HepG2 (cell line): Measurements from ENCODE around the gene SERAC1. TPM values are rescaled to one million over a fixed set of nuclear protein-coding genes. Genes with fewer than 3 reads are reported as not detected.

Experiments
- ATAC-seq: fragments of 200-7000 bp; cut with Tn5 transposase; 3 replicates; pipeline ENCODE4 v1.9.1; 2020; ENCODE audit warnings: mild to moderate bottlenecking, moderate library complexity
- BruUV-seq: library from RNA; stranded (reverse); fragments of 400-500 nt; replicated peaks from 2 replicates; lab custom pipeline; 2021; lab: Mats Ljungman, UMichigan
- CTCF ChIA-PET: fragments of 300-600 bp; formaldehyde crosslinking; extraction: SDS; loops from one replicate; lab custom pipeline; 2021; ENCODE audit warnings: low total read pairs, inconsistent platforms, low intra/inter-chr PET ratio; lab: Yijun Ruan, JAX
- POLR2A ChIA-PET: fragments of 350-600 bp; sonication (Branson Sonifier 250); formaldehyde crosslinking; loops from one replicate; lab custom pipeline; 2020; ENCODE audit warnings: antibody characterized with exemption, inconsistent platforms; lab: Yijun Ruan, JAX
- DNase-seq: peaks from one replicate; pipeline ENCODE4 v3.0.0-alpha.2; 2015; ENCODE audit warnings: low spot score
- FAIRE-seq: peaks from 3 replicates; lab custom pipeline; 2011; peaks lifted over from hg19 to GRCh38; lab: Jason Lieb, UNC
- H2AFZ ChIP-seq: one replicate; pipeline ENCODE4 v1.6.1; 2011; ENCODE audit warnings: low read length, inconsistent platforms
- H3K27ac ChIP-seq: fragments of 300-600 bp; 3 replicates; pipeline ENCODE4 v1.8.0; 2011; ENCODE audit warnings: mixed run types, mild to moderate bottlenecking, mixed read lengths, low read length, inconsistent platforms; ENCODE audit not compliant: insufficient read depth; ENCODE audit errors: extremely low read length
- H3K27me3 ChIP-seq, 2 experiments: fragments of 200-600 bp in 1 of 2; 2 replicates in 1 of 2; 3 replicates in 1 of 2; pipeline versions ENCODE4 v1.6.0 to v1.8.0; 2011; ENCODE audit warnings: low read length in 2 of 2, mild to moderate bottlenecking in 2 of 2, moderate library complexity in 2 of 2, inconsistent platforms in 1 of 2; ENCODE audit not compliant: insufficient read depth in 2 of 2, control insufficient read depth in 1 of 2
- H3K36me3 ChIP-seq, 2 experiments: fragments of 200-600 bp in 1 of 2; replicated peaks in 1 of 2; 2 replicates in 1 of 2; 3 replicates in 1 of 2; pipeline versions ENCODE4 v1.5.1 to v1.8.0; 2011; ENCODE audit warnings: low read length in 2 of 2, inconsistent platforms in 1 of 2; ENCODE audit not compliant: insufficient read depth in 2 of 2, control insufficient read depth in 1 of 2
- H3K4me1 ChIP-seq: 2 replicates; pipeline ENCODE4 v1.5.1; 2012; ENCODE audit warnings: low read length, inconsistent platforms; ENCODE audit not compliant: insufficient read depth
- H3K4me2 ChIP-seq: 2 replicates; pipeline ENCODE4 v1.6.0; 2011; ENCODE audit warnings: low read depth, low read length, inconsistent platforms
- H3K4me3 ChIP-seq, 3 experiments: fragments of 200-600 bp in 1 of 3; sonication (generic), shearing (Covaris generic) in 1 of 3; replicated peaks in 1 of 3; 2 replicates each; pipeline ENCODE4 v1.5.1; 2011 to 2016; ENCODE audit warnings: low read length in 3 of 3, inconsistent platforms in 2 of 3, low read depth in 2 of 3, mild to moderate bottlenecking in 2 of 3, control low read depth in 1 of 3, mixed read lengths in 1 of 3; ENCODE audit not compliant: insufficient read depth in 1 of 3
- H3K79me2 ChIP-seq: one replicate; pipeline ENCODE4 v1.6.1; 2011; ENCODE audit warnings: low read length, inconsistent platforms; ENCODE audit not compliant: insufficient read depth
- H3K9ac ChIP-seq: 2 replicates; pipeline ENCODE4 v1.6.0; 2011; ENCODE audit warnings: mild to moderate bottlenecking, low read depth, low read length, inconsistent platforms; ENCODE audit not compliant: insufficient read depth
- H3K9me3 ChIP-seq: 2 replicates; pipeline ENCODE4 v1.5.1; 2012; ENCODE audit warnings: mild to moderate bottlenecking, low read length
- H4K20me1 ChIP-seq: 2 replicates; pipeline ENCODE4 v1.6.0; 2011; ENCODE audit warnings: inconsistent platforms, mild to moderate bottlenecking, low read length, moderate library complexity; ENCODE audit not compliant: insufficient read depth
- CREBL2 ChIP-seq: sonication (generic); formaldehyde crosslinking; IDR thresholded peaks from 2 replicates; pipeline ENCODE4 v1.8.1; 2023; ENCODE audit warnings: missing genetic modification reagents, mild to moderate bottlenecking, borderline replicate concordance
- HNF1A ChIP-seq, 2 experiments: sonication (generic) in 1 of 2; formaldehyde crosslinking in 1 of 2; IDR thresholded peaks; 2 replicates each; pipeline versions ENCODE4 v1.4.0 to v1.6.1; 2016 to 2020; ENCODE audit warnings: borderline replicate concordance in 1 of 2, low read depth in 1 of 2, mild to moderate bottlenecking in 1 of 2, missing genetic modification reagents in 1 of 2
- KDM1A ChIP-seq: IDR thresholded peaks from 2 replicates; pipeline ENCODE4 v1.6.1; 2016; ENCODE audit warnings: missing compliant biosample characterization
- MAFF ChIP-seq: IDR thresholded peaks from 2 replicates; pipeline ENCODE4 v1.6.1; 2011; ENCODE audit warnings: low read depth, low read length, improper control_type of control experiment
- MAFK ChIP-seq, 2 experiments: IDR thresholded peaks in 1 of 2; conservative IDR thresholded peaks in 1 of 2; 2 replicates each; pipeline ENCODE4 v1.6.1; 2011; ENCODE audit warnings: improper control_type of control experiment in 2 of 2, low read length in 2 of 2
- MAZ ChIP-seq, 2 experiments: sonication (generic) in 1 of 2; formaldehyde crosslinking in 1 of 2; IDR thresholded peaks; 2 replicates each; pipeline versions ENCODE4 v1.5.0 to v1.6.1; 2012 to 2020; ENCODE audit warnings: low read depth in 2 of 2, mild to moderate bottlenecking in 2 of 2, borderline replicate concordance in 1 of 2, improper control_type of control experiment in 1 of 2, low read length in 1 of 2, missing genetic modification reagents in 1 of 2, moderate library complexity in 1 of 2
- NR2F1 ChIP-seq, 2 experiments: fragments of 450-650 bp in 1 of 2; formaldehyde crosslinking in 1 of 2; IDR thresholded peaks; 2 replicates each; pipeline versions ENCODE4 v1.5.0 to v1.6.1; 2016 to 2020; ENCODE audit warnings: mild to moderate bottlenecking in 1 of 2, missing compliant biosample characterization in 1 of 2, missing genetic modification reagents in 1 of 2, moderate library complexity in 1 of 2
- SMYD3 ChIP-seq: sonication (generic); formaldehyde crosslinking; IDR thresholded peaks from 2 replicates; pipeline ENCODE4 v1.8.1; 2023; ENCODE audit warnings: mild to moderate bottlenecking, missing genetic modification reagents
- SP5 ChIP-seq: IDR thresholded peaks from 2 replicates; pipeline ENCODE4 v1.6.1; 2016; ENCODE audit warnings: low read depth, borderline replicate concordance
- ZHX2 ChIP-seq, 2 experiments: sonication (generic) in 1 of 2; formaldehyde crosslinking in 1 of 2; IDR thresholded peaks; 2 replicates each; pipeline versions ENCODE4 v1.6.1 to v1.9.0; 2014 to 2022; ENCODE audit warnings: antibody characterized with exemption in 1 of 2, borderline replicate concordance in 1 of 2, inconsistent platforms in 1 of 2, low read depth in 1 of 2, missing genetic modification reagents in 1 of 2
- ZNF225 ChIP-seq: sonication (generic); formaldehyde crosslinking; IDR thresholded peaks from 2 replicates; pipeline ENCODE4 v1.4.0; 2020; ENCODE audit warnings: mild to moderate bottlenecking, missing genetic modification reagents
- WGBS: methylation state at CpG from one replicate; pipeline ENCODE4 v1.1.6; 2017; ENCODE audit warnings: low lambda C conversion rate; 5-methylcytosine and 5-hydroxymethylcytosine counted together
- in situ Hi-C: cut with HindIII; loops from 2 replicates; pipeline ENCODE4 v1.10.0; 2017; ENCODE audit warnings: low pct_unique_long_range_greater_than_20kb; ENCODE audit not compliant: extremely low pct_ligation_motif_present
- intact Hi-C: fragments of 100-400 bp; cut with micrococcal nuclease; formaldehyde crosslinking; loops from one replicate; pipeline ENCODE4 v1.10.0; 2022; ENCODE audit not compliant: unreplicated experiment
- polyA plus RNA-seq, 8 experiments: library from polyadenylated mRNA; depleted of rRNA in 3 of 8; stranded (reverse) in 7 of 8; unstranded in 1 of 8; fragments of >200 nt; fragmentation: Illumina TruSeq in 4 of 8; extraction: Trizol in 4 of 8; gene quantifications; 2 replicates each; pipeline versions ENCODE4 v1.2.1 to v1.2.3, GENCODE V29; 2011 to 2016; ENCODE audit warnings: low read depth in 4 of 8, missing spikeins in 1 of 8, mixed read lengths in 1 of 8; ENCODE audit not compliant: insufficient read depth in 1 of 8
- total RNA-seq, 5 experiments: library from RNA; depleted of rRNA; stranded (reverse); fragments of >200 nt; fragmentation: Illumina TruSeq; extraction: Trizol; gene quantifications; 2 replicates each; pipeline ENCODE4 v1.2.3, GENCODE V29; 2016; ENCODE audit warnings: low read depth in 1 of 5

SERAC1 gene
- total and polyA plus RNA-seq, 2 of the 13 experiments (the other 11 are each of a cell fraction or from before 2014, with no cell fraction given): 4.5 to 8.1 TPM

GRCh38 chr6:158211273-158212055, 43.4 kb upstream of the SERAC1 start:
- H3K9ac ChIP-seq: no peak overlapping the region
- no TSS peak for BruUV-seq
- WGBS: 69% methylated on average over 3 of the region's 3 CpGs
- H3K9me3 ChIP-seq: no peaks in the 10 kb centered on the region
- H3K36me3 ChIP-seq: no peaks in the 10 kb centered on the region
- CTCF ChIA-PET: no interaction called here
- TF ChIP-seq HNF1A (IDR thresholded peaks at IDR 0.05; ENCODE audit: low read depth): no peak
- no peak for TF ChIP-seq HNF1A (CRISPR knock-in tag; IDR thresholded peaks at IDR 0.05; ENCODE audit: borderline replicate concordance)
- peak in 1 of 2 experiments; percentile 54; a peak in 3 of 4 replicates for TF ChIP-seq MAFK (conservative IDR thresholded peaks at IDR 0.05 in 1 of 2, IDR thresholded peaks at IDR 0.05 in 1 of 2; ENCODE audit: low read length in 2 of 2)
- no peak for TF ChIP-seq ZHX2 (IDR thresholded peaks at IDR 0.05; ENCODE audit: low read depth)
- no peak for TF ChIP-seq ZHX2 (CRISPR knock-in tag; IDR thresholded peaks at IDR 0.05; ENCODE audit: borderline replicate concordance)
- no peak for TF ChIP-seq SMYD3 (CRISPR knock-in tag)
- no peak for TF ChIP-seq NR2F1 (CRISPR knock-in tag; IDR thresholded peaks at IDR 0.05)
- TF ChIP-seq ZNF225 (CRISPR knock-in tag): no peak
- TF ChIP-seq MAFF: peak; percentile 45; the same call in 1 of the 2 replicates
- TF ChIP-seq SP5 (CRISPR knock-in tag): no peak
- no peak for TF ChIP-seq CREBL2 (CRISPR knock-in tag)
- TF ChIP-seq KDM1A (CRISPR knock-in tag): no peak
- no peak for TF ChIP-seq MAZ (IDR thresholded peaks at IDR 0.05; ENCODE audit: borderline replicate concordance, low read depth, low read length)
- TF ChIP-seq MAZ (CRISPR knock-in tag; IDR thresholded peaks at IDR 0.05; ENCODE audit: low read depth): no peak
- TF ChIP-seq, all 625 proteins: peak for 2
- Histone ChIP-seq H3K4me2 (no peak overlapping the region), H2AFZ (no peak overlapping the region), H3K79me2 (no peaks in the 10 kb centered on the region), H3K4me3 (no peak overlapping the region), H3K27me3 (no peaks in the 10 kb centered on the region), H3K4me1 (peaks cover 18% of the 10 kb centered on the region), H3K27ac (no peak overlapping the region), H4K20me1 (no peaks in the 10 kb centered on the region)
- DNase-seq (no peak), FAIRE-seq (no peak), ATAC-seq (no peak)
- intact Hi-C loops (no loop called here), in situ Hi-C loops (loop anchor here (25.0 kb wide), 2 partner anchors 301 to 751 kb away; no protein-coding TSS in a partner anchor)
- POLR2A ChIA-PET: interaction anchor here (0.6 kb wide), 1 partner anchor 20 kb away, joined by 3 read pairs; no protein-coding TSS in a partner anchor
